SU-DHL-6 (cell line): Measurements from ENCODE around the gene SLC22A15.

Source experiments
- EZH2phosphoT487 ChIP-seq: fragments of 200-600 bp; sonication (generic), shearing (Covaris generic); conservative IDR thresholded peaks from 2 replicates; pipeline ENCODE4 v1.6.1; 2018; ENCODE audit warnings: mild to moderate bottlenecking, antibody characterized with exemption, low read length, moderate library complexity, mixed read lengths
- TF ChIP-seq, protein P1 (sequence below): fragments of 200-600 bp; sonication (generic); IDR thresholded peaks from one replicate; pipeline ENCODE4 v1.5.1; 2017; ENCODE audit warnings: antibody characterized with exemption, mild to moderate bottlenecking, low read length, moderate library complexity; ENCODE audit not compliant: insufficient read depth, poor library complexity, severe bottlenecking

DNA sequence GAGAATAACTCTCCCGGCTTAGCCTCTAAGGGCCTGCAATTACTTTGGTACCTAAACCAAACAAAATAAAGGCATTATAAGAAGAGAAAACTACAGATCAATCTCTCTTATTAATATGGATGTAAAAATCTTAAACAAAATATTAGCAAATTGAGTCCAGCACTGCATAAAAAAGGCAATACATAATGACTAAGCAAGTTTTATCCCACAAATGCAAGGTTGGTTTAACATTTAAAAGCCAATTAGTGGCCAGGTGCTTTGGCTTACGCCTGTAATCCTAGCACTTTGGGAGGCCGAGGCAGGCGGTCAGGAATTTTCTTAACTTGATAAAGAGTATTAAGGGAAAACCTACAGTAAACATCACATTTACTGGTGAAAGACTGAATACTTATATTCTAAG lies 67.8 kb downstream of the SLC22A15 start:
- TF ChIP-seq, protein P1, sequence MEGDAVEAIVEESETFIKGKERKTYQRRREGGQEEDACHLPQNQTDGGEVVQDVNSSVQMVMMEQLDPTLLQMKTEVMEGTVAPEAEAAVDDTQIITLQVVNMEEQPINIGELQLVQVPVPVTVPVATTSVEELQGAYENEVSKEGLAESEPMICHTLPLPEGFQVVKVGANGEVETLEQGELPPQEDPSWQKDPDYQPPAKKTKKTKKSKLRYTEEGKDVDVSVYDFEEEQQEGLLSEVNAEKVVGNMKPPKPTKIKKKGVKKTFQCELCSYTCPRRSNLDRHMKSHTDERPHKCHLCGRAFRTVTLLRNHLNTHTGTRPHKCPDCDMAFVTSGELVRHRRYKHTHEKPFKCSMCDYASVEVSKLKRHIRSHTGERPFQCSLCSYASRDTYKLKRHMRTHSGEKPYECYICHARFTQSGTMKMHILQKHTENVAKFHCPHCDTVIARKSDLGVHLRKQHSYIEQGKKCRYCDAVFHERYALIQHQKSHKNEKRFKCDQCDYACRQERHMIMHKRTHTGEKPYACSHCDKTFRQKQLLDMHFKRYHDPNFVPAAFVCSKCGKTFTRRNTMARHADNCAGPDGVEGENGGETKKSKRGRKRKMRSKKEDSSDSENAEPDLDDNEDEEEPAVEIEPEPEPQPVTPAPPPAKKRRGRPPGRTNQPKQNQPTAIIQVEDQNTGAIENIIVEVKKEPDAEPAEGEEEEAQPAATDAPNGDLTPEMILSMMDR: no peak
- TF ChIP-seq EZH2phosphoT487: no peak
